A375 (cell line): Measurements from ENCODE around the gene CCDC150. TPM values are rescaled to one million over a fixed set of nuclear protein-coding genes. Genes with fewer than 3 reads are reported as not detected.

Experiments used
- small RNA-seq: library from RNA; depleted of rRNA; stranded (forward); fragments of <200 nt; gene quantifications from one replicate; pipeline ENCODE3, GENCODE V24; 2014
- total RNA-seq: library from RNA; depleted of rRNA; stranded (reverse); fragments of >200 nt; shearing (Covaris generic); gene quantifications from 2 replicates; pipeline ENCODE4 v1.2.3, GENCODE V29; 2014; rRNA removed

CCDC150 gene
- total RNA-seq: 7.9 and 9.7 TPM in 2 replicates

GRCh38 chr2:196639180-196640030 is at the start of gene CCDC150:
TSS of gene CCDC150 (plus strand) at chr2:196639715. CDS start at chr2:196639767, 52 bp downstream.

GRCh38 chr2:196592911-196593881 is 46.3 kb upstream of the CCDC150 start, which contains the start of gene HECW2:
TSS of gene HECW2 (minus strand) at chr2:196593554.

Small RNA genes lying within 50 kb of the gene (small RNA-seq; reads per million reads assigned to genes)
- not detected for gene RF00424

Other genes with a start within 250 kb of the CCDC150 start
- gene HECW2, start 46.2 kb upstream of the CCDC150 start, total RNA-seq: 1.0 and 2.2 TPM in 2 replicates
- gene GTF3C3, start 160.0 kb downstream of the CCDC150 start, total RNA-seq: 22.6 and 24.2 TPM in 2 replicates
- gene C2orf66, start 169.6 kb downstream of the CCDC150 start, total RNA-seq: 0.15 TPM in 1 of 2 replicates, not detected in the other